GM21528 (cell line): ENCODE measurements around the gene FAM163B.

ENCODE experiments used
- ATAC-seq: cut with Tn5 transposase; IDR thresholded peaks from one replicate; pipeline ENCODE4 v1.9.1; 2021; ENCODE audit warnings: mild to moderate bottlenecking, moderate library complexity; ENCODE audit not compliant: unreplicated experiment, low FRiP score

The FAM163B gene

GRCh38 chr9:133603135-133603927 lies 5.9 kb downstream of the FAM163B start:
- ATAC-seq = no peak

DNA sequence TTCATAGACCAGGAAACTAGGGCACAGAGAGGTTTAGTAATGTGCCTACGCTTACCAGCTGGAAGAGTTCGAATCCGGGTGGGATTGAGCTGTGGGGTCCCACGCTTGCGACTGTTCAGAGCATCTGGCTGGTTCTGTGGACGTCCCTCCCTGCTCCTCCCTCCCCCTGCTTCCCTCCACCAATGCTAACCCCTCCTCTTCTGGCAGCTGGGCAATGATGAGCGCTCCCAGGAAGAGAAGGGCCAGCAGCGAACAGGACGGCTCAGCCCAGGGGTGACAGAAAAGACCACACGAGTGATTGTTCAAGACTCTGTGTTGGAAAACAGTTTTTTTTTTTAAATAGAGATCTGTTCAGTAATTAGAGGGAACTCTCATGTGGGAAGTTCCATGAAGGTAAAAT lies 6.9 kb downstream of the FAM163B start:
- no peak for ATAC-seq

DNA sequence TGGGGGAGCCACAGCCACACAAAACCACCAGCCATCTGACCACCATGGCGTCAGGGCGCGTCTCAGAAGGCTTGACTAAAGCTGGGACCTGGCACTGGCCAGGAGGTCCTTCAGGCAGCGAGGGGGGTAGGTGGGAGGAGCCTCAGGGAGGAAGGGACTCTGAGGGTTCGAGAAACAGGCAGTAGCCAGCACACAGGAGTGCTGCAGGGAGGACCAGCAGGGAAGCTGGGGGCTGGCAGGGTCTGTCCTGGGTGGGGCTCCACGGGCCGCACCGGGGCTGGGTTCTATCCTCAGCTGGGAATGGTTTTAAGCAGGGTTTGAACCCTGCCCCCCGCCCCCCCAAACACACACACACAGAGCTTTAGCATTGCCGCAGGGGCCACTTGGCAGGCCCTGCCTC lies 7.4 kb downstream of the FAM163B start:
- no peak for ATAC-seq

- no peak for ATAC-seq
These were observed 8.4 kb downstream of the FAM163B start for GRCh38 chr9:133600739-133601138.

DNA sequence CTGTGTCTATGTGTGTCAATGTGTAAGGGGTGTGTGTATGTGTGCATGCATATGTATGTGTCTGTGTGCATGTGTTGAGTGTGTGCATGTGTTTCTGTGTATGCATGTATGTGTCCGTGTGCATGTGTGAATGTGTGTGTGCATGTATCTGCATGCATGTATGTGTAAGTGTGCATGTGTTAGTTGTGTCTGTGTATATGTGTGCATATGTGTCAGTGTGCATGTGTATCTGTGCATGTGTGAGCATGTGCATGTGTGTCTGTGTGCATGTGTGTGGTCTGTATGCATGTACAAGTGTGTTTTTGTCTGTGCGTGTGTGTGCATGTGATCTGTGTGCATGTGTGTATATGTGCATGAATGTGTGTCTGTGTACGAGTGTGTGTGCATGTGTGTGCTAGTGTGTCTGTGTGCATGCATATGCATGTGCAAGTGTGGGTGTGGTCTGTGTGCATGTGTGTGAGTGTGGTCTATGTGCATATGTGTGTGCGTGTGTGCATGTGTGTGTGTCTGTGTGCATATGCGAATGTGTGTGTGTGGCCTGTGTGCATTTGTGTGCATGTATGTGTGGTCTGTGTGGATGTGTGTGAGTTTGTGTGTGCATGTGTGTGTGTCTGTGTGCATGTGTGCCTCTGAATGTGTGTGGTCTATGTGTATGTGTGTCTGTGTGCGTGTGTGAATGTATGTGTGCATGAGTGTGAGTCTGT lies 9.6 kb downstream of the FAM163B start:
- no peak for ATAC-seq

DNA sequence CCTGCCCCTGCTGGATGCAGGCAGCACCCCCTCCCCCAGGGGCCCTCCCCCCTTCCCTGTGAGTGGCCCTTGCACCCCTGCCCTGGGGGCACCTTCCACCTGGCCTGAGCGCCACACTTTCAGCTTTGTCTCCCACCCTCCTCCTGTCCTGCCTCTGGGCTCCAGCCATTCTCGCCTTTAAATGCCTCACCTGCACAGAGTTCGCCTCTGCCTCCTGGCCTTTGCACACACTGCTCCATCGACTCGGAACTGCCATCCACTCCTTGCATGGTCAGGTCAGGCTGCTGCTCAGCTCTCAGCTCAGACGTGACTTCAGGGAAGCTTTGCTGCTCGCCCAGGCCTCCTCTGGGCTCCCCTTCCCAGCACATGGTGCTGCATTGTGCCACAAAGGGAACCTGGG lies 10.2 kb downstream of the FAM163B start:
- ATAC-seq = no peak

- no peak for ATAC-seq
These were observed 11.8 kb downstream of the FAM163B start for GRCh38 chr9:133597316-133597957.

GRCh38 chr9:133595910-133596309 lies 13.3 kb downstream of the FAM163B start:
- no peak for ATAC-seq

DNA sequence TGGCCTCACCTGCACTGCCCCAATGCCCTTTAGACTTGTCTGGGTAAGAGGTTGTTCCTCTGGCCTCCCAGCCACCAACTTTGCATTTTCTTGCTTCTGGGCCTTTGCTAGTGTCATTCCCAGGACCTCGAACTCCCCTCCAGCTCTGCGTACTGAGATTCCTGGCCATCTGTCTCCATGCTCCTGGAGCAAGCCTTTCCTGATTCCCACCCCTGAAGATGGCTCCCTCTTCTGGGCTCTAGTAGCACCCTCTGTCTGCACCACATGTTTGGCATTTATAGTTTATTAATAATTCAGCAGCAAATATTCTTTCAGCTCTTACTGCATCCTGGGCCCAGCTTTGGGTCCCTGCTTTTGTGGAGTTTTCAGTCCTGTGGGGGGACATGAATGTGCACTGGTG lies 14.9 kb downstream of the FAM163B start:
- no peak for ATAC-seq

- ATAC-seq = no peak
These were observed 15.5 kb downstream of the FAM163B start for GRCh38 chr9:133593587-133594253.

GRCh38 chr9:133592731-133593409 lies 16.3 kb downstream of the FAM163B start:
- no peak for ATAC-seq

DNA sequence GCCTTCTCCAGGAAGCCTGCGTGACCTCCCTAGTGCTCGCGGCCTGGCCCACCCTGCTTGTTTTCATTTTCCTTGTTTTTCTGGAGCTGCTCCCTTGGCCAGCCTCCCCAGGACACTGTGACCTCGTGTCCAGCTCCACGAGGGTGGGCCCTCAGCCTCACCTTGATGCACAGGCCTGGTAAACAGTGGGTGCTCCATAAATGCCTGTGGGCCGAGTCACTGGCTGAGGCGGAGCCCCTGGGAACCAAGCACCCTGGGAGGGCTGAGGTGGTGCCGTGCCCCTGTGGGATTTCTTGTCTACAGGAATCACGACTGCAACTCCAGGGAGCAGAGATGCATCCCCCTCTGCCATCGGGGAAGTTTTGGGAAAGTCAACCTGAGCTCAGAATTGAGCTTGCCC lies 17.2 kb downstream of the FAM163B start:
- no peak for ATAC-seq

DNA sequence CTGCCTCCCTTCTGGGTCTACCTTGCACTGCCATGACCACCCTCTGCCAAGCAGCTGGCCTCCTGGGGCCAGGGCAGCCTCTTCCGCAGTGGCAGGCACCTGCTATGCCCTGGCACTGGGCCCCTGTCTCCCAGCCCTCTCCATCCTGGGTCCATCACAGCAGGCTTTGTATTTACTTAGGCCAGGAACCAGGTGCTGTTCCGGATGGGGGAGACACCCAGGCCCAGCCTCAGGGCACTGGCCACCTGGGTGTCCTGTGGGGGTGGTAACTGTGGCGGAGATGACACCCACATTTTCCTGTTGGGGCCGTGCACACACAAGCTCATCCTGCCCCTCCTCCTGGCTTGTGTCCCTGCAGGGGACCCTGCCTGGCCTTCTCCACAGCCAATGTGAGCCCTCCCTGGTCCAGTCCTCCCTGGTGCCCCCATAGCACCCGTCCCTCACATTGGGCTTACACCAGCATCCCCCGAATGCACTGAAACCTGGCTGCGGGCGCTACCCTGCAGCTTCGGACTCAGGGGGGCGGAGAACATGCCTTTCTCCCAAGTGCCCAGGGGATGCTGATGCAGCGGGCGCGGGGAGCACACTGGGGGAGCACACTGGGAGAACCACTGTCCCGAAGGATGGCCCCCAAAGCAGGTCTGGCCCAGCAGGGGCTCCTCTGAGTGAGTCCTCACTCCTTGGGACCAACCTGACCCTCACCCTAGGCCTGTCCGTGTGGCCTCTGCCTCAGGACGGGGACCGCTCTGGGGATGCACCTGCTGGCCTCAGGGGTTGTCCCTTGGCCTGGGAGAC lies 17.9 kb downstream of the FAM163B start:
- ATAC-seq = no peak

DNA sequence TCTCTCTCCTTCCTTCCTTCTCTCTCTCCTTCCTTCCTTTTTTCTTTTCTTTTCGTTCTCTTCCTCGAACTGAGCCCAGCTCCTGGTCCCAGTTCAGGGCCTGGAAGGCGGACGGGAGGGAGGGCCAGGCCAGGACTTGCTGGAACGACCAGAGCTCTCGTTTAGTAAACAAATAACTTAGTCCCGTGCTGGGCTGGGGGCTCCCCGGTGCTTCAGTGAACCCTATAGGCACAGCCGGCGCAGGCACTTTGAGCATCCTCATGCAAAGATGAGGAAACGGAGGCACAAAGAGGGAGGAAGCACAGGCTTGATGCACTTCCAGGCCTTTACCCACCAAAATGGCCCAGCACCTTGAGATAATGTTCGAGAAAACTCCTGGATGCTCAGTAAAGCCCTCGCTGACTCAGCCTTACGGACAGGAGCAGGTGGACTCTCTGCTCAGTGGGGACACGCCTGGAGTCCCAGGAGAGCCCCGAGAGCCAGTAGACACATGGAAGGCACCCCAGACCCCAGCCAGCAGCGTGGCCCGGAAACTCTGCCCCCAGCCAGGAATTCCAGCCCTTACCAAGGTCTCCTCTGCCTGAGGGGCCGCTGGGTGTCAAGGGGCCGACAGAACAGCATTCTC lies 18.8 kb downstream of the FAM163B start:
- ATAC-seq = no peak

- ATAC-seq = no peak
These were observed 19.5 kb downstream of the FAM163B start for GRCh38 chr9:133589454-133590227.

GRCh38 chr9:133587466-133587865 lies 21.7 kb downstream of the FAM163B start:
- no peak for ATAC-seq

GRCh38 chr9:133587051-133587450 lies 22.1 kb downstream of the FAM163B start:
- no peak for ATAC-seq
